EL (cell line): ENCODE measurements around the gene KBTBD12.

Experiments used
- DNase-seq: peaks from one replicate; pipeline ENCODE4 v3.0.0-alpha.2; 2016

KBTBD12 gene

GRCh38 chr3:128036119-128036518 is 121.1 kb downstream of the KBTBD12 start:
- DNase-seq, result no peak
